KMS-11 (cell line): ENCODE results near the gene NADK.

Experiments used
- H2AFZ ChIP-seq: fragments of 200-600 bp; sonication (generic); 2 replicates; pipeline ENCODE4 v1.6.1; 2016; ENCODE audit warnings: antibody characterized with exemption, mixed run types, low read depth
- H3K27ac ChIP-seq: fragments of 200-600 bp; sonication (generic); 2 replicates; pipeline ENCODE4 v1.6.1; 2016; ENCODE audit warnings: mild to moderate bottlenecking, mixed run types
- H3K27me3 ChIP-seq: fragments of 200-600 bp; sonication (generic); 2 replicates; pipeline ENCODE4 v1.6.1; 2017; ENCODE audit warnings: mild to moderate bottlenecking, low read depth, mixed run types, moderate library complexity; ENCODE audit not compliant: insufficient read depth
- H3K36me3 ChIP-seq: fragments of 200-600 bp; sonication (generic); 2 replicates; pipeline ENCODE4 v1.6.1; 2017; ENCODE audit warnings: mild to moderate bottlenecking, mixed run types; ENCODE audit not compliant: insufficient read depth
- H3K4me1 ChIP-seq: fragments of 200-600 bp; sonication (generic); 2 replicates; pipeline ENCODE4 v1.6.1; 2016; ENCODE audit warnings: mild to moderate bottlenecking, low read depth, mixed run types; ENCODE audit not compliant: poor library complexity, severe bottlenecking
- H3K4me2 ChIP-seq: fragments of 200-600 bp; sonication (generic); 2 replicates; pipeline ENCODE4 v1.7.0; 2016; ENCODE audit warnings: mild to moderate bottlenecking, mixed run types
- H3K4me3 ChIP-seq: fragments of 200-600 bp; sonication (generic); IDR thresholded peaks from 2 replicates; pipeline ENCODE4 v1.6.1; 2017; ENCODE audit warnings: low read depth, low read length, mixed read lengths; ENCODE audit not compliant: insufficient read depth
- H3K79me2 ChIP-seq: fragments of 200-600 bp; sonication (generic); 2 replicates; pipeline ENCODE4 v1.6.1; 2016; ENCODE audit warnings: low read depth, mixed run types; ENCODE audit not compliant: insufficient read depth
- H3K9ac ChIP-seq: fragments of 200-600 bp; sonication (generic); 2 replicates; pipeline ENCODE4 v1.6.1; 2016; ENCODE audit warnings: mild to moderate bottlenecking, mixed run types
- H4K20me1 ChIP-seq: fragments of 200-600 bp; sonication (generic); 2 replicates; pipeline ENCODE4 v1.6.1; 2016; ENCODE audit warnings: mild to moderate bottlenecking, mixed run types; ENCODE audit not compliant: insufficient read depth
- TF ChIP-seq, protein P1 (sequence below): fragments of 200-600 bp; sonication (generic); conservative IDR thresholded peaks from 2 replicates; pipeline ENCODE4 v1.6.1; 2017; ENCODE audit warnings: low read depth, mild to moderate bottlenecking, antibody characterized with exemption, low read length, moderate library complexity, mixed read lengths

Gene NADK

DNA sequence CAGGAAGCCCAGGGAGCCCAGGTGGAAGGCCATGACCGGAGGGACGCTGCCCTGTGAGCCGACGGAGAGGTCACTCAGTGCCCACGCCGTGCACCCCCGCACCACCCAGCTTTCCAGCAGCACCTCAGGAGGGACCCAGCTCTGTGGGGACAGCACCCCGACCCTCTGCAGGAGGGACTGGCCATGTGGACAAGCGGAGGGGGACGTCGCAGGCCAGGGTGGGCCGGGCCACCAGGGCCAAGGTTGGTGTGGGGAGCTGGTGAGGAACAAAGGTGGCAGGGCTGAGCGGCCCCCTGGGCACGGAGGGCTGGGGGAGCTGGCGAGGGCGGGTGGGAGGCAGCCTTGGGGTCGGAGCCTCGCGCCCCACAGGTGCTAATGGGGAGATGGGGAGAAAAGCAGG is 22.8 kb downstream of the NADK start:
- Histone ChIP-seq H3K9ac (no peak overlapping the region), H3K27ac (no peak overlapping the region), H3K36me3 (peaks cover 6% of the 10 kb centered on the region; the same call in 1 of the 2 replicates), H2AFZ (no peak overlapping the region), H3K4me2 (no peak overlapping the region), H3K4me1 (no peaks in the 10 kb centered on the region), H3K4me3 (no peak overlapping the region), H4K20me1 (no peaks in the 10 kb centered on the region), H3K27me3 (no peaks in the 10 kb centered on the region), H3K79me2 (peaks cover 11% of the 10 kb centered on the region; the same call in 1 of the 2 replicates)
- TF ChIP-seq, protein P1, sequence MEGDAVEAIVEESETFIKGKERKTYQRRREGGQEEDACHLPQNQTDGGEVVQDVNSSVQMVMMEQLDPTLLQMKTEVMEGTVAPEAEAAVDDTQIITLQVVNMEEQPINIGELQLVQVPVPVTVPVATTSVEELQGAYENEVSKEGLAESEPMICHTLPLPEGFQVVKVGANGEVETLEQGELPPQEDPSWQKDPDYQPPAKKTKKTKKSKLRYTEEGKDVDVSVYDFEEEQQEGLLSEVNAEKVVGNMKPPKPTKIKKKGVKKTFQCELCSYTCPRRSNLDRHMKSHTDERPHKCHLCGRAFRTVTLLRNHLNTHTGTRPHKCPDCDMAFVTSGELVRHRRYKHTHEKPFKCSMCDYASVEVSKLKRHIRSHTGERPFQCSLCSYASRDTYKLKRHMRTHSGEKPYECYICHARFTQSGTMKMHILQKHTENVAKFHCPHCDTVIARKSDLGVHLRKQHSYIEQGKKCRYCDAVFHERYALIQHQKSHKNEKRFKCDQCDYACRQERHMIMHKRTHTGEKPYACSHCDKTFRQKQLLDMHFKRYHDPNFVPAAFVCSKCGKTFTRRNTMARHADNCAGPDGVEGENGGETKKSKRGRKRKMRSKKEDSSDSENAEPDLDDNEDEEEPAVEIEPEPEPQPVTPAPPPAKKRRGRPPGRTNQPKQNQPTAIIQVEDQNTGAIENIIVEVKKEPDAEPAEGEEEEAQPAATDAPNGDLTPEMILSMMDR, result no peak

GRCh38 chr1:1754051-1754815 is 24.0 kb downstream of the NADK start:
- Histone ChIP-seq H3K79me2 (no peaks in the 10 kb centered on the region; the same call in 1 of the 2 replicates), H3K27ac (no peak overlapping the region), H3K4me3 (no peak overlapping the region), H3K27me3 (no peaks in the 10 kb centered on the region), H3K4me1 (no peaks in the 10 kb centered on the region), H3K36me3 (peaks cover 6% of the 10 kb centered on the region; the same call in 1 of the 2 replicates), H3K4me2 (no peak overlapping the region), H2AFZ (no peak overlapping the region), H3K9ac (no peak overlapping the region), H4K20me1 (no peaks in the 10 kb centered on the region)
- TF ChIP-seq, protein P1, result no peak

DNA sequence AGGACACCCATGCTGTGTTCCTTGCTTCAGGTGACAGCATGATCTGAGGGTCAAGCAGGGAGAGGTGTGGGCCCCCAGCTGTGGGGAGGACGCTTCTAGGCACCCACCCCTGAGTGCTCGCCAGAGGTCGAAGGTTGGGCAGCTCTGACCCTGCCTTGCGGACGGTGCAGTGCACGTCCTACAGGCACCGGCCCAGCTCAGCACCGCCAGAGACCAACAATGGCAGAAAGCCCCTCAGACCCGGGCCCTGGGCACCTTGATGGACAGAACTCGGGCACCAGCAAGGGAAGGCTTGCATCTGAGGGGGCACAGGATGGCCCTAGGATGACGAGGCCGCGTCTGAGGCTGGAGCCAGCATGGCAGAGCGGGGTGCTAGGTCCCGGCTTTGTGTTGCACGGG is 24.7 kb downstream of the NADK start:
- H2AFZ ChIP-seq, result no peak overlapping the region
- no peaks in the 10 kb centered on the region for H3K4me1 ChIP-seq
- H3K9ac ChIP-seq, result no peak overlapping the region
- TF ChIP-seq, protein P1, result no peak
- no peak overlapping the region for H3K4me2 ChIP-seq
- H3K36me3 ChIP-seq, result peaks cover 6% of the 10 kb centered on the region; the same call in 1 of the 2 replicates
- no peaks in the 10 kb centered on the region; the same call in 1 of the 2 replicates for H3K79me2 ChIP-seq
- H3K27me3 ChIP-seq, result no peaks in the 10 kb centered on the region
- H4K20me1 ChIP-seq, result no peaks in the 10 kb centered on the region
- no peak overlapping the region for H3K27ac ChIP-seq
- no peak overlapping the region for H3K4me3 ChIP-seq

GRCh38 chr1:1752636-1753606 is 25.3 kb downstream of the NADK start:
- no peak overlapping the region for H3K4me3 ChIP-seq
- TF ChIP-seq, protein P1, result no peak
- peaks cover 6% of the 10 kb centered on the region; the same call in 1 of the 2 replicates for H3K36me3 ChIP-seq
- H3K4me2 ChIP-seq, result no peak overlapping the region
- no peaks in the 10 kb centered on the region; the same call in 1 of the 2 replicates for H3K79me2 ChIP-seq
- H3K27me3 ChIP-seq, result no peaks in the 10 kb centered on the region
- H3K9ac ChIP-seq, result no peak overlapping the region
- no peaks in the 10 kb centered on the region for H3K4me1 ChIP-seq
- no peak overlapping the region for H2AFZ ChIP-seq
- no peaks in the 10 kb centered on the region for H4K20me1 ChIP-seq
- H3K27ac ChIP-seq, result no peak overlapping the region
